ENCODE measurements around the gene LAMP1.
"Not testable (repeated sequence)": the region's sequence is repeated elsewhere in the genome, so short reads cannot be mapped to it uniquely, and the experiment has no call there.

The LAMP1 gene

DNA sequence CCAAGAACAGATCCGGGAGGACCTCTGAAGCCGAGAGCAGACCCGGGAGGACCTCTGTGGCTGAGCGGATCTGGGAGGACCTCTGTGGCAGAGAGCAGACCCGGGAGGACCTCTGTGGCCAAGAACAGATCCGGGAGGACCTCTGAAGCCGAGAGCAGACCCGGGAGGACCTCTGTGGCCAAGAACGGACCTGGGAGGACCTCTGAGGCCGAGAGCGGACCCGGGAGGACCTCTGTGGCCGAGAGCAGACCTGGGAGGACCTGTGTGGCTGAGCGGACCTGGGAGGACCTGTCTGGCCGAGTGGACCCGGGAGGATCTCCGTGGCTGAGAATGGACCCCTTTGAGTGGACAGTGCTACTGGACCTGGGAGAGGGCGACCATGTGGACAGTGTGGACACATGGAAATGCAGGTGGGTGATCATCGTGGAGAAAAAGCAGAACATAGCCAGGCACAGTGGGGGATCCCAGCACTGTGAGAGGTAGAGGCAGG, 50.7 kb downstream of the LAMP1 start:
- not testable (repeated sequence) for H3K4me3 ChIP-seq (ENCODE audit: low read depth, low read length); H3K9ac ChIP-seq (ENCODE audit: low read length); H3K27ac ChIP-seq (ENCODE audit: low read depth, low read length); H3K27me3 ChIP-seq (ENCODE audit: control insufficient read depth, insufficient read depth, low read length); H3K9me3 ChIP-seq (ENCODE audit: control insufficient read depth, insufficient read depth, low read depth, low read length); H3K4me1 ChIP-seq (ENCODE audit: control insufficient read depth, insufficient read depth, low read length)
- H3K36me3 ChIP-seq (ENCODE audit: control insufficient read depth, insufficient read depth, low read length), result peaks cover 73% of the 10 kb centered on the region

DNA sequence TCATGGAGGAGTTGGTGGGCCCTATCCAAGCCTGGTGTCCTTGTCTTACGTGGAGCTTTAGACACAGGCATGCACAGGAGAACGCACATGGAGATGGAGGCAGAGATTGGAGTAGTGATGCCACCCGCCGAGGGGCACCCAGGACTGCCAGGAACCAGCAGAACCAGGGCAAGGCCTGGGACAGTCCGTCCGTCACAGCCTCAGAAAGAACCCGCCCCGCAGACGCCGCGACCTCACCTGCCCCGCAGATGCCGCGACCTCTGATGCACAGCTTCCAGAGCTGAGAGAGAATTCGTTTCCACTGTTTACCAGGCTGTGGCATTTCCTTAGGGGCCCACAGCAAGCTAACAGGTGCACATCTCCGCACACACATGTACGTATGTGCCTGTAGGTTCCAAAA, 51.6 kb downstream of the LAMP1 start:
- no peaks in the 10 kb centered on the region for H3K27me3 ChIP-seq (ENCODE audit: control insufficient read depth, insufficient read depth, low read length)
- H3K4me3 ChIP-seq (ENCODE audit: low read depth, low read length), result no peak overlapping the region
- peaks cover 65% of the 10 kb centered on the region for H3K36me3 ChIP-seq (ENCODE audit: control insufficient read depth, insufficient read depth, low read length)

DNA sequence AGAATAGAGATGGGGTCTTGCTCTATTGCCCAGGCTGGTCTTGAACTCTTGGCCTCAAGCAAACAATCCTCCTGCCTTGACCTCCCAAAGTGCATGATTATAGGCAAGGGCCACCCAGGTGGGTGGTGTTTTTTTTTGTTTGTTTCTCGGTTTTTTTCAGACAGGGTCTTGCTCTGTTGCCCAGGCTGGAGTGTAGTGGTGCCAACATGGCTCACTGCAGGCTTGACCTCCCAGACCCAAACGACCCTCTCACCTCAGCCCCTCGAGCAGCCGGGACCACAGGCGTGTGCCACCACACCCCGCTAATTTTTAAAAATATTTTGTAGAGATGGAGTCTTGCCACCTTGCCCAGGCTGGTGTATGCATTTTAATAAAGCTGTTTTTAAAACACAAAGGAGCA, 52.0 kb downstream of the LAMP1 start:
- peaks cover 65% of the 10 kb centered on the region for H3K36me3 ChIP-seq (ENCODE audit: control insufficient read depth, insufficient read depth, low read length)
- no peak overlapping the region for H3K9ac ChIP-seq (ENCODE audit: low read length)
- no peaks in the 10 kb centered on the region for H3K4me1 ChIP-seq (ENCODE audit: control insufficient read depth, insufficient read depth, low read length)
- no peak overlapping the region for H3K27ac ChIP-seq (ENCODE audit: low read depth, low read length)
- H3K9me3 ChIP-seq (ENCODE audit: control insufficient read depth, insufficient read depth, low read depth, low read length), result no peaks in the 10 kb centered on the region
- no peaks in the 10 kb centered on the region for H3K27me3 ChIP-seq (ENCODE audit: control insufficient read depth, insufficient read depth, low read length)
- H3K4me3 ChIP-seq (ENCODE audit: low read depth, low read length), result no peak overlapping the region

More for the DNA sequence above, 51.6 kb downstream of the LAMP1 start:
- no peak overlapping the region for H3K27ac ChIP-seq (ENCODE audit: low read depth, low read length)
- H3K4me1 ChIP-seq (ENCODE audit: control insufficient read depth, insufficient read depth, low read length), result no peaks in the 10 kb centered on the region
- no peaks in the 10 kb centered on the region for H3K9me3 ChIP-seq (ENCODE audit: control insufficient read depth, insufficient read depth, low read depth, low read length)
- no peak overlapping the region for H3K9ac ChIP-seq (ENCODE audit: low read length)

DNA sequence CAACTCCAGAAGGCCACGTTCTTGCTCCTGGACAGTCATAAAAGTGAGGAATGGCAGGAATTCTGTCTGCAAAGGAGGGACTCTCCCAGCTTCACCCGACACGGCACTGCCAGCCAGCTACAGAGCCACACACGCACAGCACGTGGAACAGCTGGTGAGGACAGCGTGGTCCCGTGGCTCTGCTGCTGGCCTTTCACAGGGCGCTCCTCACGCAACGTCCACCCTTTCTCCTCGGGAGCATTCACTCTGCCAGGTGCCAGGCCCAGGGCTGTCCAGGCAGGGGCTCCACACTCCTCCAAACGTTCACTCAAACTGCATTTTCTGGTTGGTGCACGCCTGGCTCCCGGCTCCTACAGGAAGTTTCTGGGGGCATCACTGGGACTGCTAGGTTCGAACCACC, 52.5 kb downstream of the LAMP1 start:
- Histone ChIP-seq H3K36me3 (ENCODE audit: control insufficient read depth, insufficient read depth, low read length) (peaks cover 67% of the 10 kb centered on the region), H3K9ac (ENCODE audit: low read length) (no peak overlapping the region), H3K4me1 (ENCODE audit: control insufficient read depth, insufficient read depth, low read length) (no peaks in the 10 kb centered on the region), H3K27ac (ENCODE audit: low read depth, low read length) (no peak overlapping the region), H3K9me3 (ENCODE audit: control insufficient read depth, insufficient read depth, low read depth, low read length) (no peaks in the 10 kb centered on the region), H3K4me3 (ENCODE audit: low read depth, low read length) (no peak overlapping the region), H3K27me3 (ENCODE audit: control insufficient read depth, insufficient read depth, low read length) (no peaks in the 10 kb centered on the region)

DNA sequence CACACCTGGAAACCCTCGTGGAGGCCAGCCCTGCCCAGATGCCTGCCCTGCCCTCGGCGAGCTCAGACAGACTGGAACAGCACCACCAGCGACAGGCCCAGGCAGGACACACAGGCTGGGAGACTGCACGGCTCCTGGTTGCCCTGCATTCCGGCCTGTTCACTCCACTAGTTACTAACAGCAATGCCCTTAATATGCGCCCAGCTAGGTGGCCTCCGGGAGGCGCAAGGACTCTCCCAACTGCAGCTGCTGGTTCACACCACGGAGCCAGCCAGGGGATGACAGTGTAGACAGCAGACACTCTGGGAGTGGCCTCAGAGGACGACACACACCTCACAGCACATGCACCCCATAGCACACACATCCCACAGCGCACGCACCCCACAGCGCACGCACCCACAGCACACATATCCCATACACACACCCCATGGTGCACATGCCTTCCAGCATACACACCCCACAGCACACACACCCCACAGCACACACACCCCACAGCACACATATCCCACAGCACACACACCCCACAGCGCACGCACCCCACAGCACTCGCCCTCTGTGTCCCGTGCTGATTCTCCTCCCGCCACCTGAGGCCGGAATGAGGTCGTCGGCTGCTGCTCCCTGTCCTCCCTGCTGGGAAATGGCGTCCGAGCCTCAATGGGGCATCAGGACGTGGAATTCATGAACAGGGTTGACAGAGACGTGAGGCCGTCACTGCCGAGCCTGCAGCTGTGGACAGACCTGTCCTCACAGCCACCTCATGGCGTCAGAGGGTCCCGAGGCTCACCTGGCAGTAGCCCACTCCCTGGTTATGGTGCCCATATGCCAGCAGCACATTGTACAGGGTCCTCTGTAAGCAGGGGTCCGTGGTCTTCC, 53.3 kb downstream of the LAMP1 start:
- Histone ChIP-seq H3K27ac (ENCODE audit: low read depth, low read length) (no peak overlapping the region), H3K36me3 (ENCODE audit: control insufficient read depth, insufficient read depth, low read length) (peaks cover 65% of the 10 kb centered on the region), H3K27me3 (ENCODE audit: control insufficient read depth, insufficient read depth, low read length) (no peaks in the 10 kb centered on the region), H3K9ac (ENCODE audit: low read length) (no peak overlapping the region), H3K4me3 (ENCODE audit: low read depth, low read length) (no peak overlapping the region), H3K9me3 (ENCODE audit: control insufficient read depth, insufficient read depth, low read depth, low read length) (no peaks in the 10 kb centered on the region), H3K4me1 (ENCODE audit: control insufficient read depth, insufficient read depth, low read length) (no peaks in the 10 kb centered on the region)

DNA sequence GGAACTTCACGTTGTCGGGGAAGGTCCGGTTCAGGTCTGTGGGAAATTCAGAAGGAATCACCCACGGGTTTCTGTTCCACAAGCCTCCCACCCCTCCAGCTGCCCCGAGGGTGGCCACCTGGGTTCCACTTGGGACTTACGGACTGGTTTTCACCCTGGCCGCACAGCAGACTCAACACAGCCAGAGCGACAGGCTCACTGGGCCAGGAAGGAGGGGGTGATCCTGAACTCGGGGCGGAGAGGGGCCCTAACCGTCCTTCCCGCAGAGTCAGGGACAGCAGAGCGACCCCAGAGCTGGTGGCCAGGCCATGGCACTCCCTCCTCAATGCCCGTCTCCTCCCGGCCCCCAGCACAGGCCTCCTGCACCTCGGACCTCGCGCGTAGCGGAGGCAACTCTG, 53.9 kb downstream of the LAMP1 start:
- H3K9me3 ChIP-seq (ENCODE audit: control insufficient read depth, insufficient read depth, low read depth, low read length), result no peaks in the 10 kb centered on the region
- no peak overlapping the region for H3K4me3 ChIP-seq (ENCODE audit: low read depth, low read length)
- no peak overlapping the region for H3K27ac ChIP-seq (ENCODE audit: low read depth, low read length)
- H3K4me1 ChIP-seq (ENCODE audit: control insufficient read depth, insufficient read depth, low read length), result no peaks in the 10 kb centered on the region
- no peak overlapping the region for H3K9ac ChIP-seq (ENCODE audit: low read length)
- peaks cover 60% of the 10 kb centered on the region for H3K36me3 ChIP-seq (ENCODE audit: control insufficient read depth, insufficient read depth, low read length)
- no peaks in the 10 kb centered on the region for H3K27me3 ChIP-seq (ENCODE audit: control insufficient read depth, insufficient read depth, low read length)

DNA sequence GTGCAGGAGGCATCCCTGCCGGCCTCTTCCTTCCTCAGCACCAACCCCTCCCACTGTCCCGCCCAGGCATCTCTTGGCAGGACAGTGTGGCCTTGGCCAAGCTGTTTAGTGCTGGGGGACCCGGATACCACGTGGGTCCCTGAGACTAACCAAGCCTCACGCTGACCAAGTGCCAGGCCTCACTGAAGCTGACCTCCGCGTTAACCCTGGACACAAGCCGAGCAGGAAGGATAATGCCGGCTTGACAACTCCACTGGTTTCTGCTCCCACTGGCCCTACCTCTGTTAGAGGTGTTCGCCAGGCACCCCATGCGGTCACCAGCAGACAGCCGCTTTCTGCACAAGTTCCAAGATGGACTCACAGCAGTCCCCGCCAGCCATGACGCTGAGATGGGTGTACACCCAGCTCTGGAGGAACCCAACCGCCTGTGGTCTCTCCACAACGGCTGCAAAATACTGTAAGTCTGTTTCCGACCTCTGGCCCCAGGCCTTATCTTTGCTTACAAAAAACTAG, 54.5 kb downstream of the LAMP1 start:
- Histone ChIP-seq H3K4me3 (ENCODE audit: low read depth, low read length) (no peak overlapping the region), H3K4me1 (ENCODE audit: control insufficient read depth, insufficient read depth, low read length) (no peaks in the 10 kb centered on the region), H3K27me3 (ENCODE audit: control insufficient read depth, insufficient read depth, low read length) (no peaks in the 10 kb centered on the region), H3K36me3 (ENCODE audit: control insufficient read depth, insufficient read depth, low read length) (peaks cover 60% of the 10 kb centered on the region), H3K27ac (ENCODE audit: low read depth, low read length) (0 out of 2 replicates have a peak overlapping the region, but pooled peaks have one; percentile 41), H3K9ac (ENCODE audit: low read length) (no peak overlapping the region), H3K9me3 (ENCODE audit: control insufficient read depth, insufficient read depth, low read depth, low read length) (no peaks in the 10 kb centered on the region)

DNA sequence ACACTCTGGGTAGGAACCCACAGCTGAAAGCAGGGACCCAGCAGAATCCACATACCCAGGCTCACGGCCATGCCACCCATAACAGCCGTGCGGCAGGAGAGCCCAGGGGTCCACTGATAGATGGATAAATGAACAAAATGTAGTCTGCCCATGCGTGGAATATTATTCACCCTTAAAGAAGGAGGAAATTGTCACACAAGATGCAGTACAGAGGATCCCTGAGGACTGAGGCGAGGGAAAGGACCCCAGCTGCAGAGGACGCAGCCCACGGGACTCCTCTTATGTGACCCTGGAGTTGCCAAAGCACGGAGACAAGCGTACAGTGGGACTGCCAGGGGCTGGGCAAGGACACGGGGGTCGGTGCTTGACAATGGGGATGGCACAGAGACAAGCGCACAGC, 56.2 kb downstream of the LAMP1 start:
- no peaks in the 10 kb centered on the region for H3K27me3 ChIP-seq (ENCODE audit: control insufficient read depth, insufficient read depth, low read length)

DNA sequence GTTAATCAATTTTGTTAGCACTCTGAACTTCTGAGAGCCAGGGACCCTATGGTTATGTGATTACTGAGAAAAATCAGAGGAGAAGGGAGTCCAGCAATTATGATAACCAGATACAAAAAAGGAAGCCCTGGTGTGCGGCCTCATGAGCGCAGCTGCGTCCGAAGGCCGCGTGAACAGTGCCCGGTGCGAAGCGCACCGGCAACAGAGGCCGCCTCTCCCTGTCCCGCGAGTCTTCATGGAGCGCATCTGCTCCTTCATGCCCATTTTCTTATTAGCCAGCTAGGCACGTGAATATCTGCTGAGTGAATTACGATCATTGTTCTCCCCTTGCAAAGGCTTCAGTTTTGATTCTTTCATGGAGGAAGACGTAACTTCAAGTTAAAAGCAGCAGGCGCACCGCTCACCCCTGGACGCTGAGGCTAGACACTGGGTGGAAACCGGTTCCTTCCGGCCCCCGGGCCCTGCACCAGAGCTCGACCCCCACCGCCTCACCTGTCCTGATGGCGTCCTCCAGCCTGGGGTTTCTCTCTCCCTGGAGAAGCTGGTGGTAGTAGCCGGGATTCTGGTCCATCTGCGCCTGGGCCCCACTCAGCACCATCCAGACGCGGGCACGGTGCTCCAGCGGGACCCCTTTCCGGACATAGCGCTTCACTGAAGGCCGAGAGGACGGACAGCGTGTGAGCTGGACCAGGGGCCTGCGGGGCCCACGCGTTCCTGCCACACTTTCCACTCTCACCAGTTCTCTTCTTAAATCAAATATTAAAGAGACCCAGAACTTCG, 58.0 kb downstream of the LAMP1 start:
- H3K9me3 ChIP-seq (ENCODE audit: control insufficient read depth, insufficient read depth, low read depth, low read length), result no peaks in the 10 kb centered on the region
- H3K4me1 ChIP-seq (ENCODE audit: control insufficient read depth, insufficient read depth, low read length), result no peaks in the 10 kb centered on the region
- H3K27me3 ChIP-seq (ENCODE audit: control insufficient read depth, insufficient read depth, low read length), result no peaks in the 10 kb centered on the region
- H3K9ac ChIP-seq (ENCODE audit: low read length), result no peak overlapping the region
- peaks cover 55% of the 10 kb centered on the region for H3K36me3 ChIP-seq (ENCODE audit: control insufficient read depth, insufficient read depth, low read length)
- H3K4me3 ChIP-seq (ENCODE audit: low read depth, low read length), result no peak overlapping the region
- H3K27ac ChIP-seq (ENCODE audit: low read depth, low read length), result no peak overlapping the region

More for the DNA sequence above, 56.2 kb downstream of the LAMP1 start:
- H3K4me1 ChIP-seq (ENCODE audit: control insufficient read depth, insufficient read depth, low read length), result no peaks in the 10 kb centered on the region
- H3K9me3 ChIP-seq (ENCODE audit: control insufficient read depth, insufficient read depth, low read depth, low read length), result no peaks in the 10 kb centered on the region
- H3K4me3 ChIP-seq (ENCODE audit: low read depth, low read length), result no peak overlapping the region
- H3K9ac ChIP-seq (ENCODE audit: low read length), result no peak overlapping the region
- no peak overlapping the region for H3K27ac ChIP-seq (ENCODE audit: low read depth, low read length)
- H3K36me3 ChIP-seq (ENCODE audit: control insufficient read depth, insufficient read depth, low read length), result peaks cover 55% of the 10 kb centered on the region

DNA sequence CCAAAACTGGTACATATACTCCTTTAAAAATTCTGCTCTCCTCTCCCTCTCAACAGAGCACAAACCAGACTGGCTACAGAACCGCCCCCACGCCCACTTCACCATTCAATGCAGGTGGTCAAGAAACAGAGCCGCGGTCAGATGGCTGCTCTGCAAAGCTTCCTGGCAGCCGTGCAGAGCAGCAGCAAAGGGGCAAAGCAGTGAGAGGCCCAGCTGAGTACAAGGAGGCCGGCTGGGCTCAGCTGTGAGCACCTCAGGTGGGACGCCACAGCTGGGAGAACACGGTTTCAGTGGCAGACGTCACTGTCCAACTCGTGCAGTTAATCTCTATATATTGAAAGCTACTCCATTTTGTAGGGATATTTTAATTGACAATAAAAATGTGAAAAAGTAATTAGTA, 58.6 kb downstream of the LAMP1 start:
- H3K9ac ChIP-seq (ENCODE audit: low read length), result no peak overlapping the region

DNA sequence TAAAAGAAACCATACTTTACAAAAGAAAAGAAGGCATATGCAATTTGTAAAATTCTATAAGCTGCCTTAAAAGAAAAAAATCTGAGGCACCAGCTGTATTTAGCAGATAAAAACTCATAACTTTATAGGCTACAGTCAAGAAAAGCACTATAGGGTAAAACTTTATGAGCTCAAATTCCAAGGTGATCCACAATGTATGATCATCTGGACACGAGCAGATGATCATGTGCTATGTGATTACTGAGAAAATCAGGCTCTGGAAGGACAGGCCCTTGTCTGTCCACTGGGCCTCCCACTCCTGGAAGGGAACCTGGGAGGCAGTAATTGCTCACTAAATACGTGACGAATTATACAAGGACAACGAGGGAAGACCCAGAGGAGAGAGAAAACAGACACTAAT, 59.6 kb downstream of the LAMP1 start:
- peaks cover 51% of the 10 kb centered on the region for H3K36me3 ChIP-seq (ENCODE audit: control insufficient read depth, insufficient read depth, low read length)
- no peaks in the 10 kb centered on the region for H3K9me3 ChIP-seq (ENCODE audit: control insufficient read depth, insufficient read depth, low read depth, low read length)
- H3K4me3 ChIP-seq (ENCODE audit: low read depth, low read length), result no peak overlapping the region
- no peaks in the 10 kb centered on the region for H3K27me3 ChIP-seq (ENCODE audit: control insufficient read depth, insufficient read depth, low read length)
- H3K9ac ChIP-seq (ENCODE audit: low read length), result no peak overlapping the region
- no peak overlapping the region for H3K27ac ChIP-seq (ENCODE audit: low read depth, low read length)
- H3K4me1 ChIP-seq (ENCODE audit: control insufficient read depth, insufficient read depth, low read length), result no peaks in the 10 kb centered on the region

More for the DNA sequence above, 58.6 kb downstream of the LAMP1 start:
- Histone ChIP-seq H3K4me3 (ENCODE audit: low read depth, low read length) (no peak overlapping the region), H3K4me1 (ENCODE audit: control insufficient read depth, insufficient read depth, low read length) (no peaks in the 10 kb centered on the region), H3K27ac (ENCODE audit: low read depth, low read length) (0 out of 2 replicates have a peak overlapping the region, but pooled peaks have one; percentile 14), H3K9me3 (ENCODE audit: control insufficient read depth, insufficient read depth, low read depth, low read length) (no peaks in the 10 kb centered on the region), H3K27me3 (ENCODE audit: control insufficient read depth, insufficient read depth, low read length) (no peaks in the 10 kb centered on the region), H3K36me3 (ENCODE audit: control insufficient read depth, insufficient read depth, low read length) (peaks cover 55% of the 10 kb centered on the region)

Data from HUES6 (cell line).